ENCODE results near the gene COL27A1. TPM values are rescaled to one million over a fixed set of nuclear protein-coding genes. Genes with fewer than 3 reads are reported as not detected.

The COL27A1 gene
- total and polyA plus RNA-seq, 2 donors from 2014 or later = 13.6 to 45.6 TPM

GRCh38 chr9:114132550-114132918, 22.8 kb upstream of the COL27A1 start:
- H3K27me3 ChIP-seq (ENCODE audit: control insufficient read depth, insufficient read depth, low read length) = no peaks in the 10 kb centered on the region
- FAIRE-seq (no peak), DNase-seq (no peak)
- H3K27ac ChIP-seq (ENCODE audit: low read depth in 2 of 2, low read length in 2 of 2) = no peak overlapping the region
- H3K36me3 ChIP-seq (ENCODE audit: control insufficient read depth in 2 of 3, insufficient read depth in 3 of 3, low read length in 3 of 3) = no peaks in the 10 kb centered on the region
- no peak overlapping the region for H3K4me3 ChIP-seq (ENCODE audit: low read length in 3 of 3)
- no peak overlapping the region for H3K9ac ChIP-seq (ENCODE audit: low read length in 3 of 3)
- H3K9me3 ChIP-seq (ENCODE audit: control insufficient read depth in 2 of 3, insufficient read depth in 1 of 3, low read length in 3 of 3) = peaks cover 0 to 6% (median 0%) of the 10 kb centered on the region in 3 donors
- no peaks in the 10 kb centered on the region for H3K4me1 ChIP-seq (ENCODE audit: control insufficient read depth in 2 of 3, insufficient read depth in 2 of 3, low read depth in 1 of 3, low read length in 3 of 3)
- intact Hi-C loops (cut with DNase I) = no loop called here
- TF ChIP-seq, protein P1, sequence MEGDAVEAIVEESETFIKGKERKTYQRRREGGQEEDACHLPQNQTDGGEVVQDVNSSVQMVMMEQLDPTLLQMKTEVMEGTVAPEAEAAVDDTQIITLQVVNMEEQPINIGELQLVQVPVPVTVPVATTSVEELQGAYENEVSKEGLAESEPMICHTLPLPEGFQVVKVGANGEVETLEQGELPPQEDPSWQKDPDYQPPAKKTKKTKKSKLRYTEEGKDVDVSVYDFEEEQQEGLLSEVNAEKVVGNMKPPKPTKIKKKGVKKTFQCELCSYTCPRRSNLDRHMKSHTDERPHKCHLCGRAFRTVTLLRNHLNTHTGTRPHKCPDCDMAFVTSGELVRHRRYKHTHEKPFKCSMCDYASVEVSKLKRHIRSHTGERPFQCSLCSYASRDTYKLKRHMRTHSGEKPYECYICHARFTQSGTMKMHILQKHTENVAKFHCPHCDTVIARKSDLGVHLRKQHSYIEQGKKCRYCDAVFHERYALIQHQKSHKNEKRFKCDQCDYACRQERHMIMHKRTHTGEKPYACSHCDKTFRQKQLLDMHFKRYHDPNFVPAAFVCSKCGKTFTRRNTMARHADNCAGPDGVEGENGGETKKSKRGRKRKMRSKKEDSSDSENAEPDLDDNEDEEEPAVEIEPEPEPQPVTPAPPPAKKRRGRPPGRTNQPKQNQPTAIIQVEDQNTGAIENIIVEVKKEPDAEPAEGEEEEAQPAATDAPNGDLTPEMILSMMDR (IDR thresholded peaks at IDR 0.05; ENCODE audit: borderline replicate concordance, extremely low read depth, insufficient read depth) = no peak

- Histone ChIP-seq H3K9me3 (ENCODE audit: control insufficient read depth in 2 of 3, insufficient read depth in 1 of 3, low read length in 3 of 3) (no peaks in the 10 kb centered on the region), H3K27me3 (ENCODE audit: control insufficient read depth, insufficient read depth, low read length) (no peaks in the 10 kb centered on the region), H3K36me3 (ENCODE audit: control insufficient read depth in 2 of 3, insufficient read depth in 3 of 3, low read length in 3 of 3) (no peaks in the 10 kb centered on the region), H3K4me3 (ENCODE audit: low read length in 3 of 3) (no peak overlapping the region), H3K4me1 (ENCODE audit: control insufficient read depth in 2 of 3, insufficient read depth in 2 of 3, low read depth in 1 of 3, low read length in 3 of 3) (no peaks in the 10 kb centered on the region), H3K27ac (ENCODE audit: low read depth in 2 of 2, low read length in 2 of 2) (no peak overlapping the region), H3K9ac (ENCODE audit: low read length in 3 of 3) (no peak overlapping the region)
- peak in 1 of 5 donors; percentile 42 for DNase-seq
- no peak for FAIRE-seq
- TF ChIP-seq, protein P1 (IDR thresholded peaks at IDR 0.05; ENCODE audit: borderline replicate concordance, extremely low read depth, insufficient read depth) = no peak
- intact Hi-C loops (cut with DNase I) = no loop called here
Measured at GRCh38 chr9:114134827-114135396, 20.4 kb upstream of the COL27A1 start.

DNA sequence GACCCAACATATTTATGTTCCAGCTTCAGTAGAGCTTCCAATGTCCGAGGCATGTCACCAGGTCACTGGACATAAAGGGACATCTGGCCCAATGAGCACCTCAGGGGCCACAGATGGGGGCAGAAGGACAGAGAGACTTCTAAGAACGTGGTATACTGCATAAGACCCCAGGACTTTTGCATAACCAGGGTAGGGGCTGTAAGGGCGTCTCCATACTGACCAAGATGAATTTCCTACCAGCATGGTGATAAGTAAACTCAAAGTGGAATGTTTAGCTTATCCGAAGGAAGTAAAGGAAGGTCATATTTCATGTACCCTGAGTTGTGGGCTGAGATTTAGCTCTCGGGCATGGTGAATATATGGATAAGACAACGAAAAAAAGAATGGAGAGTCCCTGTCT, 17.5 kb upstream of the COL27A1 start:
- H3K4me3 ChIP-seq (ENCODE audit: low read length in 3 of 3) = no peak overlapping the region
- H3K27me3 ChIP-seq (ENCODE audit: control insufficient read depth, insufficient read depth, low read length) = no peaks in the 10 kb centered on the region
- DNase-seq = peak in 1 of 5 donors; percentile 4
- no peaks in the 10 kb centered on the region for H3K4me1 ChIP-seq (ENCODE audit: control insufficient read depth in 2 of 3, insufficient read depth in 2 of 3, low read depth in 1 of 3, low read length in 3 of 3)
- H3K9me3 ChIP-seq (ENCODE audit: control insufficient read depth in 2 of 3, insufficient read depth in 1 of 3, low read length in 3 of 3) = no peaks in the 10 kb centered on the region
- H3K9ac ChIP-seq (ENCODE audit: low read length in 3 of 3) = no peak overlapping the region
- no peak overlapping the region for H3K27ac ChIP-seq (ENCODE audit: low read depth in 2 of 2, low read length in 2 of 2)
- intact Hi-C loops (cut with DNase I) = no loop called here
- TF ChIP-seq, protein P1 (IDR thresholded peaks at IDR 0.05; ENCODE audit: borderline replicate concordance, extremely low read depth, insufficient read depth) = no peak
- no peaks in the 10 kb centered on the region for H3K36me3 ChIP-seq (ENCODE audit: control insufficient read depth in 2 of 3, insufficient read depth in 3 of 3, low read length in 3 of 3)
- no peak for FAIRE-seq

DNA sequence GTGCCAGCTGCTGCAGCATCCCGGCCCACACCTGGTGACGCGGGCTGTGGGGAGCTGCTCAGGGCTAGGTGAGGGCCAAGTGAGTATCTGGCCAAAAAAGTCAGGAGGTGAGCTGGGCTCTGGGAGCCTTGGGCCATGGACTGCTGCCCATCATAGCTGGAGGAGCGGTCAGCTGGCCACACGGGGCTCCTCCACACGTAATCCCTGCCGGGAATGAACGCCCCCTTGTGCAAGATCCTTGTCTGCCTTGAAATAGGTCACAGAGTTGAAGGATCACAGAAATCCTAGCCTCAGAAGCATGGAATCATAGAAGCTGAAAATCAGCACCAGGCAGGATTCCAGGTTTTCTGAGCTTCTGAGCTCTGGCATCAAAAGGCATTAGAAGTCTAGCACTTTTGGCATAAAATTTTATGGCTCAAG, 16.8 kb upstream of the COL27A1 start:
- DNase-seq (peak in 1 of 5 donors; percentile 90), FAIRE-seq (no peak)
- Histone ChIP-seq H3K27me3 (ENCODE audit: control insufficient read depth, insufficient read depth, low read length) (no peaks in the 10 kb centered on the region), H3K36me3 (ENCODE audit: control insufficient read depth in 2 of 3, insufficient read depth in 3 of 3, low read length in 3 of 3) (no peaks in the 10 kb centered on the region), H3K9ac (ENCODE audit: low read length in 3 of 3) (no peak overlapping the region), H3K4me3 (ENCODE audit: low read length in 3 of 3) (no peak overlapping the region), H3K27ac (ENCODE audit: low read depth in 2 of 2, low read length in 2 of 2) (peak overlapping the region in 1 of 2 donors; percentile 8), H3K4me1 (ENCODE audit: control insufficient read depth in 2 of 3, insufficient read depth in 2 of 3, low read depth in 1 of 3, low read length in 3 of 3) (no peaks in the 10 kb centered on the region), H3K9me3 (ENCODE audit: control insufficient read depth in 2 of 3, insufficient read depth in 1 of 3, low read length in 3 of 3) (no peaks in the 10 kb centered on the region)
- TF ChIP-seq, protein P1 (IDR thresholded peaks at IDR 0.05; ENCODE audit: borderline replicate concordance, extremely low read depth, insufficient read depth) = no peak
- intact Hi-C loops (cut with DNase I) = no loop called here

All from kidney (tissue), 14 donors.